22Rv1 (cell line): ENCODE results near the gene ZNF165.

Source experiments
- ZFX ChIP-seq: fragments of 450-650 bp; IDR thresholded peaks from 2 replicates; pipeline ENCODE4 v1.6.1; 2017; ENCODE audit warnings: antibody characterized with exemption, borderline replicate concordance
- TF ChIP-seq, protein P1 (sequence below): fragments of 450-650 bp; IDR thresholded peaks from 2 replicates; pipeline ENCODE4 v1.5.1; 2017; ENCODE audit warnings: mild to moderate bottlenecking

DNA sequence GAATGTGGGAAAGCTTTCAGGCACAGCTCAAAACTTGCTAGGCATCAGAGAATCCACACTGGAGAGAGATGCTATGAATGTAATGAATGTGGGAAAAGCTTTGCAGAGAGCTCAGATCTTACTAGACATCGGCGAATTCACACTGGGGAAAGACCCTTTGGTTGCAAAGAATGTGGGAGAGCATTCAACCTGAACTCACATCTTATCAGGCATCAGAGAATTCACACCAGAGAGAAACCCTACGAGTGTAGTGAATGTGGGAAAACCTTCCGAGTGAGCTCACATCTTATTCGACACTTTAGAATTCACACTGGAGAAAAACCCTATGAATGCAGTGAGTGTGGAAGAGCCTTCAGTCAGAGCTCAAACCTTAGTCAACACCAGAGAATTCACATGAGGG lies 8.7 kb downstream of the ZNF165 start:
- TF ChIP-seq, protein P1, sequence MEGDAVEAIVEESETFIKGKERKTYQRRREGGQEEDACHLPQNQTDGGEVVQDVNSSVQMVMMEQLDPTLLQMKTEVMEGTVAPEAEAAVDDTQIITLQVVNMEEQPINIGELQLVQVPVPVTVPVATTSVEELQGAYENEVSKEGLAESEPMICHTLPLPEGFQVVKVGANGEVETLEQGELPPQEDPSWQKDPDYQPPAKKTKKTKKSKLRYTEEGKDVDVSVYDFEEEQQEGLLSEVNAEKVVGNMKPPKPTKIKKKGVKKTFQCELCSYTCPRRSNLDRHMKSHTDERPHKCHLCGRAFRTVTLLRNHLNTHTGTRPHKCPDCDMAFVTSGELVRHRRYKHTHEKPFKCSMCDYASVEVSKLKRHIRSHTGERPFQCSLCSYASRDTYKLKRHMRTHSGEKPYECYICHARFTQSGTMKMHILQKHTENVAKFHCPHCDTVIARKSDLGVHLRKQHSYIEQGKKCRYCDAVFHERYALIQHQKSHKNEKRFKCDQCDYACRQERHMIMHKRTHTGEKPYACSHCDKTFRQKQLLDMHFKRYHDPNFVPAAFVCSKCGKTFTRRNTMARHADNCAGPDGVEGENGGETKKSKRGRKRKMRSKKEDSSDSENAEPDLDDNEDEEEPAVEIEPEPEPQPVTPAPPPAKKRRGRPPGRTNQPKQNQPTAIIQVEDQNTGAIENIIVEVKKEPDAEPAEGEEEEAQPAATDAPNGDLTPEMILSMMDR, result no peak
- TF ChIP-seq ZFX, result no peak
